HG03280 (cell line): ENCODE results near the gene STK10.

Source experiments
- ATAC-seq: cut with Tn5 transposase; IDR thresholded peaks from one replicate; pipeline ENCODE4 v1.9.1; 2021; ENCODE audit warnings: mild to moderate bottlenecking, moderate library complexity; ENCODE audit not compliant: unreplicated experiment

The STK10 gene

DNA sequence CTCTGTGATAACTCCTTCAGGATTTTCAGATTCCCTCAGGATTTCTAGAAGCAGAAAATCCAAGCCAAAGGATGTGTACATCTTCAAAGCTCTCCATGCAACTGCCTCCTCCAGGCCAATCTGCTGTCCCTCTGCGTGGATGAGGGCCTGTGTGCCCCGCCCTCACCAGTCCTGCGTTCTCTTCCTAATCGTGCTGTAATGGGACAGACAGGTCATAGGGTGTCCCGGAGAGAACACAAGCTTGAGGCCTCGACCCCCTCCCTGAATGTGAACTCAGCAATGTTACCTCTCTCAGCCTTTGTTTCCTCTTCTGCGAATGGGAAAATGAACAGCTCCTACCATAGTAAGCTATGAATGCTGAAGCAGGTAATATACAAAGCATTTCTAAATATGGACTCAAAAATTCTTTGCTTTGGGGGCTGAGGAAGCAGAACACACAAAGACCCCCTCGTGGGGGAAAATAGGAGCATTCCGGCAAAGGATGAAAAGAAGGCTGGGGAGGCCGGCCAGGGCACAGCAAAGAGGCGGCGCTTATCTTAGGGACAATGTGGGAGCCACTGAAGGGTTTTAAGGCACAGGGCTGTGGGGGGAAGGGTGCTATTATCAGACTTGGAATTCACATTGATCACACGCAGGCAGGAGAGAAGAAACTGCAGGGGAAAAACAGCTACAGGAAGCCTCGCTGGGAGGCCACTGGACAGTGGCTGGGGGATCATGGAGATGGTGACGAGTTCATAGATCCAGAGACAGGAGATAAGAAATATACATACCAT lies 124.4 kb downstream of the STK10 start:
- ATAC-seq = no peak

DNA sequence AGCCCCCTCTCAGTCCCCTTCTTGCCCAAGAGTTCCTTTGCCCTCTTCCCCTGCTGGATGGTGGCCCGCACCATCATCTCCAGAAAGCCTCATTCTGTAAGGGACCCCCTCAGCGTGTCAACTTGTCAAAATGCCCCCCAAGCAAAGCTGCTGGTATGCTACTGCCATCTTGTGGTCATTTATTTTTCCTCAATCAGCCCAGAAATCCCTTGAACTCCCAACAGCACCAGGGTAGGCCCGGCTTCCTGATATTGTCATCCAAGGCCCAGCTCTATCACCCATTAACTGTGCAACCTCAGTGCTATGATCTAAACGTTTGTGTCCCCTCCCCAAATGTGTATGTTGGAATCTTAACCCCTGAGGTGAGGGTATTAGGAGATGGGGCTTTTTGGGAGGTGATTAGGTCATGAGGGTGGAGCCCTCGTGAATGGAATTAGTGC lies 128.3 kb downstream of the STK10 start:
- no peak for ATAC-seq

DNA sequence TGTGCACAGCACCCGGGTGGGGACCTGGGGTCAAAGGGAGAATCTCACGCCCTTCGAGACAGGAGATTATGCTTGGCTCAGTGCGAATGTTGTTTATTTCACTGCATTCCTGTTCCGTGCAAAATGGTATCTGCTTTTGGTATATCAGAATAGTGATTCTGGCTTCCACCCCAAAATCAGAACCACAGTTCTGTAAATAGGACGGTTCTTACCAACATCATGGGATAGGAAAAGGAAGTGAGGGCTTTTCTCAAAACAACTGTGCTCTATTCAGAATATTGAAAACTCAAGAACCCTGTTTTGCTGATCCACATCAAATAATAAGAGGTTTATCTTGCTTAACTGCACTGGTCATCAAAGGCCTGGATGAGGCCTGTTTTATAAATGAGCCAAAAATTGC lies 129.9 kb downstream of the STK10 start:
- ATAC-seq = no peak

GRCh38 chr5:172055996-172056395 lies 132.0 kb downstream of the STK10 start:
- no peak for ATAC-seq

DNA sequence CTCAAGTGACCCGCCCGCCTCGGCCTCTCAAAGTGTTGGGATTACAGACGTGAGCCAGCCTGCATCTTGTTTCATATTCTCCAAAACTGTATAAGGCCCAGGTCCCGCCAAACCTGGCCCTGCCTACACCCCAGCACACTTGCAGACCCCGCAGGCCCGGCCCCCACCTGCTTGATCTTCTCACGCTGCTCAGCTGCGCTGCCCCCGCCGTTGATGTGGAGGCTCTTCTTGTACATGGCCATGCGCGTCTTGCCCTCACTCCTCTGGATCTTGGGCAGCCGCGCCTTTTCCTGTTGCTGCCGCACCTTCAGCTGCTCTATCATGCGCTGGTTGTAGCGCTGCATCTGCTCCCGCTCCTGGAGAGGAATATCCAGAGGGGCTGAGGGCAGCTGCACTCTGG lies 132.6 kb downstream of the STK10 start:
- no peak for ATAC-seq

- no peak for ATAC-seq
Observed at GRCh38 chr5:172054611-172055153, 133.3 kb downstream of the STK10 start.

DNA sequence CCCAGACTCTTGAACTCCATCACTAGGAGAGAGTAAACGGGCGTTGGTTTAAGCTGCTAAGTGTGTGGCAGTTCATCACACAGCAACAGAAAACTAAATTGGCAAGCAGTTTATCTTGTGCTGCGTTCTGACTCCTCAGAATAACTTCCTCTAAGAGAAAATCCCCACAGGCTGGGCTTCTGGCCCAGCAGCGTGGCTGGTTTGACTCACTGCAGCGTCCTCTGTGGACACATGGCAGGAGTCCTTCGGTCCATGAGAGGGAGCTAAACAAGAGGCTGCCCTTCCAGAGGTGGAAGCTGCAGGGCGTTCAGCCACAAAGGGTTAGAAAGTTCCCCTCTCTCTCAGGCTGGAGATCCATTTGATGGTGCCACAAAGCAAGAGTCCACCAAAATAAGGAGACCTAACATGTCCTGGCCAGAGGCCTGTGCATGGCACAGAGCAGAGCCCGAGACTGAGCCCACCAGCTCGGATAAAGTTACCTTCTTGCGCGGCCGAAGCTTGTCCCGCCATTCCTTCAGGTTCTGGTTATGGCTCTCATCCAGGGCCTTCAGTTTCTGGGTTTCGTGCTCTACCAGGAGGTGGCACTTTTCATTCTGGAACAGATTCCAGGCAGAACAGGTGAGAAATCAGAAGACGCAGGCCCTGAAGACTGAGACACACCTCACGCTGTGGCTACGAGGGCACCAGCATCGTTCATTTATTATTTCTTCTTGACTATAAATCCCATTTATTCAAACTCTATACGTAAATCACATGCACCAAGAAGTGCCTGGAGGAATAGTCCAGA lies 135.4 kb downstream of the STK10 start:
- no peak for ATAC-seq

DNA sequence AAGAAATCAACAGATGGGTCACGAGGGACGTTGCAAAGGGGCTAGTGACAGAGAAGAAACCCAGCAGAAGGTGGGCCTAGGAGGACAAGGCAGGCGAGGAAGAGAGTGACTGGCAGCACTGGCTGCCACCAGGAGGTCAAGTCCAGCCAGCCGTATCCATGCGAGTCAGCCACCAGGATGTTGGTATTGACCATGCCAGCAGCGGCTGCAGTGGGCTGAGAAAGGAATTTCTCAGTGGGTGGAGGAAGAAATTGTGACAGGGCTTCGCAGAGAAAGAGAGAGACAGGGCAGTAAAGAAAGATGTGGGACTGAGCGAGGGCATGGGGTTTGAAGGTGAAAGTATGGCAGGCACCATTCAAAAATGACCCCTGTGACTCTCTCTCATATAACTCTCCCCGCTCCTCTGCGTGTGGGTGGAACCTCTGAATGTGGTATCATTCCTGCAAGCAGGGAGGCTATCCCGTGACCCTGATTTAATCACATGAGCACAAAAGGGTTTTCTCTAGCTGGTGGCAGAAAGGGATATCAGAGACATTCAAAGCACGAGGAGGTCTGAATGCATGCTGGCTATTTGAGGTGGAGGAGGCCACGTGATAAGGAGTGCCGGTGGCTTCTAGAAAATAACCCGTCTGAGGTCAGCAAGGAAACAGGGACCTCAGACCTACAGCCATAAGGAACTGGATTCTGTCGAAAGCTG lies 136.2 kb downstream of the STK10 start:
- no peak for ATAC-seq

- no peak for ATAC-seq
Observed at GRCh38 chr5:172050080-172050479, 137.9 kb downstream of the STK10 start.

- ATAC-seq = no peak
Observed at GRCh38 chr5:172049226-172049796, 138.7 kb downstream of the STK10 start.

DNA sequence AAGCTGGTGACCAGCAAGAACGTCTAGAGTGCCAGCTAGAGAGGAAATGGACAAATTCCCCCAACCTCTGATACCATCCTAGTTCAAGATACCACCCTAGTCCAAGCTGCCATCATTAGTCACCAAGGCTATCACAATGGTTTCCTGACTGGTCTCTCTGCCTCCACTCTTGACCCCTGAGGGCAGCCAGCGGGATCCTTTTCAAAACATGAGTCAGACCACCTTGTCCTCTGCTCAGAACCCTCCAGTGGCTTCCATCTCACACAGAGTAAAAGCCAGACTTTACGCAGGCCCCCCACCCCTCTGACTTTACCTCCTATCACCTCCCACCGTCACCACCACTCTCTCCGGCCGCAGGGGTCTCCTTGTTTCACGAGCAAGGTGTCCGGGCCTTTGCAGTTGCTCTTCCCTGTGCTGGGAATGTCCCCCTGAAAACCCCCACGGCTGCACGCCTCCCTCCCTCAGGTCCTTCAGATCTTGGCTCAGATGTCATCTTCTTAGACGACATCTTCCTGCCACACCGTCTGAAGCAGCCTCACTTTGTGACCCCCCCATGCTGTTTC lies 139.4 kb downstream of the STK10 start:
- no peak for ATAC-seq

DNA sequence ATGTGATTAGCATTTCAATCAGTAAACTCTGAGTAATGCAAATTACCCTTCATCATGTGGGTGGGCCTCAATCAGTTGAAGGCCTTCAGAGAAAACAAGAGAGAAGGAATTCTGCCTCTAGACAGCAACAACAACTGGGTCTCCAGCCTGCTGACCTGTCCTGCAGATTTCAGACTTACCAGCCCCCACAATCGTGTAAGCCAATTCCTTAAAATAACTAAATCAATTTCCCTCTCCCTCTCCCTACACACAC lies 139.9 kb downstream of the STK10 start:
- no peak for ATAC-seq

- ATAC-seq = no peak
Observed at GRCh38 chr5:172046593-172046992, 141.4 kb downstream of the STK10 start.

GRCh38 chr5:172045315-172045632 lies 142.8 kb downstream of the STK10 start:
- ATAC-seq = no peak

- ATAC-seq = no peak
Observed at GRCh38 chr5:172044631-172045314, 143.3 kb downstream of the STK10 start.

- ATAC-seq = no peak
Observed at GRCh38 chr5:172043865-172044264, 144.2 kb downstream of the STK10 start.

- ATAC-seq = no peak
Observed at GRCh38 chr5:172042183-172042582, 145.8 kb downstream of the STK10 start.

DNA sequence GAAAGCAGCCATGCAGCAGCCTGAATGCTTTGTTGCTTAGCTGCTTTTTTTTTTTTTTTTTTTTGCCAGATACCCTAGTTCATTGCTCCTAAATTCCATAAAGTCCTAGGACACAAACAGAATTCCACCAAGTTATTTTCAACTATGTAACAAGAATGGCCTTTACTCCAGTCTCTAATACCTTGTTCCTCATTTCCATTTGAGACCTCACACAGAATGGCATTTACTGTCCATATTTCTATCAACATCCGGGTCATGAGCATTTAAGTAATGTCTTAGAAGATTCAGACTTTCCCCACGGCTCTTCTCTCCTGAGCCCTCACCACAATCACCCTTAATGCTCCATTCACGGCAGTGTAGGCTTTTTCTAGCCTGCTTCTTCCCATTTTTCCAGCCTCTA lies 149.9 kb downstream of the STK10 start:
- ATAC-seq = no peak

DNA sequence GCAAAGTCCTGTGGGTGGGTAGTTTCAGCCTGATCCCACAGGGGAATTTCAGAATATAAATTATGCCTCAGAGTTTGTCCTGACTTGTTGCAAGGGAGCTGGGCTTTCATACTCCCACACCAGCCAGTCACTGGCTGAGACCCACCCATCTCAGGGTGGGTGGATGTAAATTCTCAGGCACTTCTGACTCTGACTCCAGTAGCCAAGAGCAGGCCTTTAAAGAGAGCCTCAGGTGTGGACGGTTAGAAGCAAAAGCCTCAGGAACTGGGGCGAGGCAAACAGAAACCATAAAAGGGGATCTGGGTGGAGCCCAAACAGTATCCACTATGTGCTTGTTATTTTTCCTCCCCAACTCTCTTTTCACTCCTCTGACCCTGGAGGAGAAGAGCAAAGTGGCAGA lies 153.0 kb downstream of the STK10 start:
- no peak for ATAC-seq

DNA sequence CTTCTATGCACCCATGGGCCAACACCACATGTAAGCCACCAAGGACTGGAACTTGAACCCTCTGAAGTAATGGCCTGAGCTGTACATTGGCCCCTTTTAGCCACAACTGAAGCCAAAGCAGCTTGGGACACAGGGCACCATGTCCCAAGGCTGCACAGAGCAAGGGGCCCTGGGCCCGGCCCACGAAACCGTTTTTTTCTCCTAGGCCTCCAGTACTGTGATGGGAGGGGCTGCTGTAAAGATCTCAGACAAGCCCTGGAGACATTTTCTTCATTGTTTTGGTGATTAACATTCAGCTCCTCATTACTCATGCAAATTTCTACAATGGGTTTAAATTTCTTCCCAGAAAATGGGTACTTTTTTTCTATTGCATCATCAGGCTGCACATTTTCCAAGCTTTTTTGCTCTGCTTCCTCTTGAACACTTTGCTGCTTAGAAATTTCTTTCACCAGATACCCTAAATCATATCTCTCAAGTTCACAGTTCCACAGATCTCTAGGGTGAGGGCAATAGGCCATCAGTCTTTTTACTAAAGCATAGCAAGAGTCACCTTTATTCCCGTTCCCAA lies 156.0 kb downstream of the STK10 start:
- ATAC-seq = no peak
